NCI-H2081 treated with DMSO at 0.1 percent for 48 hours (cell line): ENCODE results near the gene CRYBG1.

Experiments used
- DNase-seq: peaks from one replicate; lab custom pipeline; 2025; lab: John Stamatoyannopoulos, UW

CRYBG1 gene

DNA sequence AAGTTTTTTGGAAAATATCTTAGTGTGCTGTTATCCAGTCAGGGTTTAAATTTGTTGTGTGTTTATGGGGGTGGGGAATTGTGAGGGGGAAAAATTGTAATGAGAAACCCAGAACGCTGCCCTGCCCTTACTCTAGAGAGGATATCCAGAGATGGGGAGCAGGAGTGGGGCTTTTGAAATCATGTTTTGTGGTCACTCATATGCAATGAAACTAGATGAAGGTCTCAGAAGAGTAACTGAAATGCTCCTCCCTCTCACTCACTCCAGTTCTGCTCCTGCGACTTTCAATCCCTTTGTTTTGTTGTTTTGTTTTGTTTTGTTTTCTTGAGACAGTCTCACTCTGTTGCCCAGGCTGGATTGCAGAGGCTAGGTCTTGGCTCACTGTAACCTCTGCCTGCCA lies 100.0 kb downstream of the CRYBG1 start:
- DNase-seq, result no peak

DNA sequence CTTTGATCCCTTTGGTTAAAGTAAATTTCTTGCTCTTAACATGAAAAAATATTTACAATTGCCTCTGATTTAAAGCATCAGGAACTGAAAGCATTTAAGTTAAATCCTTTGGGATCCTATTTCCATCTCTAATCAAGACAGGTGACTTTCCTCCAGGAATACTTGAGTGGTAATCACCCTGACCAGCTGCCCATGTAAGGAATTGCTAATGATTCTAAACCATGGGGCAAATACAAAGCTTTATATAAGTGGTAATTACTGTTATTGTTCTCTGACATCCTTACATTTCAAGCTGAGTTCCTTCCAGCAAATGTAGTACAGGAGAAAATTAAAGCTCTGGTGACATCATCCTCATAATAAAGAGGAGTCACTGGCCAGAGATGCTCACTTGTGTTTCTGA lies 100.6 kb downstream of the CRYBG1 start:
- DNase-seq, result no peak

DNA sequence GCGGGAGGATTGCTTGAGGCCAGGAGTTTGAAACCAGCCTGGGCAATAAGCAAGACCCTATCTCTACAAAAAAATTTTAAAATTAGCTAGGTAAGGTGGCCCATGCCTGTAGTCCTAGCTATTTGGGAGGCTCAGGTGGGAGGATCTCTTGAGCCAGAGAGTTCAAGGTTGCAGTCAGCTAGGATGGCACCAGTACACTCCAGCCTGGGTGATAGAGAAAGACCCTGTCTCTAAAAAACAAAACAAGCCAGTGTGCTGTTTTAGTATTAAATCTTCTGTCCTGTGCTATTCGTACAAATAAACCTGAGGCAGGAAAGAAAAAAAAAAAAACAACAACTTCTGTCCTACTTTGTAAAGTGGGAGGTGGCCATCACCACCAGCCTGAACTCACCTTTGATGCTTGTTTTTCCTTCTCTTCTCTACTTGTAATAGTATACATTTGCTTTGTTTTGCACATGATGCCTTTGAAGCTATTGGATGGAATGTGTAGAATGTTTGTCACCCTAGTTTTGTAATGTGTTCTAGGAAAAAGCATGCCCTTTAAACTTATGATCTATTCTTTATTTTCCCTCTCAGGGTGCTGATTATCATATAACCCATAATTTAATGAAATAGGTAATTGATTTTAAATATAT lies 102.5 kb downstream of the CRYBG1 start:
- no peak for DNase-seq

DNA sequence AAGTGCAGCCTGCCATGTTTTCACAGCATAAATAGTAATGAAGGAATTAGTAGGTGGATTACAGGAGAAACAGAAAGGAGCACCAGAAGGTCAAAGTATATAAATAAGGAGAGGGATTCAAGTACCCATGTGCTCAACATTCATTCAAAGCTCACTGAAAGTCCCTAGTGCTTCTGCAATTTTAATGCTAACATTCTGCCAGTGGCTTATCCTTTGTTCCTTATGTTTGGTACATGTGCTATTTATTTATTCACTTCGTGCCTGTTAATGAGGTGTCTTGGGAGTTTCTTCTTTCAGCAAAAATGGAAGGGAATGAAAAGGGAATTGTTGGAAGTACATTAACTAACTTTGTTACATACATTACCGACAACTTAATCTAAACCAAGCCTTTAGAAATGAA lies 105.7 kb downstream of the CRYBG1 start:
- DNase-seq, result no peak

DNA sequence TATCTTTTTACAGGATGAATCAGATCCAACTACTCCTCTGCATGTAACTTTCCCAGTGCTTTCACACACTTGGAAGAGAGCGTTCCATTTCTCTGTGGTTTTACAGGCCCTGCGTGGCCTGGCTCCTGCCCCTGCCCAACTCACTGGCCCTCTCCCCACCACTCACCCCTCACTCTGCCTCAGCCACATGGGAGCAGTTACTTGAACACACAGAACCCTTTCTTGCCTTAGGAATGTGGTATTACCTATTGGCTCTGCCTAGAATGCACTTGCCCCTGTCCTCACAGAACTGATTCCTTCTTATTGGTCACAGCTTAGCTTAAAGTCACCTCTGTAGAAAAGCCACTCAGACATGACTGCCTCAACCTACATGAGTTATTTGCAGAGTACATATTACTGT lies 108.4 kb downstream of the CRYBG1 start:
- DNase-seq, result no peak

DNA sequence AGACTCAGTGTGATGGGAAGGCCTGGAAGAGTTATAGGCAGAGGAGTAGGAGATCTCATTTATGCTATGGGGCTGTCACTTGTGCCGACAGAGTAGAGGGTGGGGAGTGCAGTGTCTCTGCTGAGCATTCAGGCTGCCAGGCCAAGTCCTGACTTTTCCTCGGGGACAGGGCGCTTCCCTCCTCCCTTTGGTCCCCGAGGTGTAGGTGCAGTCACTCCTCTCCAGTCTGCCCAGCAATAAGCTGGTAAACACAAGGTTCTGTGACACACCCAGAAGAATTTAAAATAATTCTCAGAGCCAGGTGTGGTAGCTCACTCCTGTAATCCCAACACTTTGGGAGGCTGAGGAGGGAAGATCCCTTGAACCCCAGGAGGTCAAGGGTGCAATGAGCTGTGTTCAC lies 109.4 kb downstream of the CRYBG1 start:
- DNase-seq, result no peak

DNA sequence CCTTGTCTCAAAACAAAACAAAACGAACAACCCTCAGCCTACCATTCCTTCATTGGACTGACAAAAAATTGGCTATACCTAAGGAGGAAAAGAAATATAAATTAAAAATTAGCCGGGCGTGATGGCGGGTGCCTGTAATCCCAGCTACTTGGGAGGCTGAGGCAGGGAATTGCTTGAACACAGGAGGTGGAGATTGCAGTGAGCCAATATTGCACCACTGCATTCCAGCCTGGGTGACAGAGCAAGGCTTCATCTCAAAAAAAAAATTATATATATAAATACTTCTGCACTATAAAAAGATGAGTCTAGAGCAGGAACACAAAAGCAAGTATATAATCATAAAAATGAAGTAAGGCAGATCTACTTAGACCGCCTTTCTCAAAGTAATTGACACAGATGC lies 109.8 kb downstream of the CRYBG1 start:
- no peak for DNase-seq

DNA sequence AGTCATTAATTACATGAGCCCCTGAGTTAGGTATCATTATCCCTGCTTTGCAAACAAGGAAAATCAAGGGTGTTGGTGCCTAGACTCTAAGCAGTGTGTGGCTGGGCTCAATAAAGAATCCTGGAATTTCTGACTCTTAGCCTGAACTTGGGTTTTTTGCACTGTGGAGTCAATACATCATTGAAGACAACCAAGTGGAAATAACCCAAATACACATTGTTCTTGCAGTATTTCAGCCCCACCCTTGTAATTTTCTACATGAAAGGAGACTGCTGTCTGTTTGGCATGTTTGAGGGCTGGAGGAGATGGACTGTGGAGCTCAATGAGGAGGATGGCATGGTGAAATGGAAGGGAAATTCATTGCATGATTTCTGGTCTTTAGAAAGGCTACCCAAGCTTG lies 110.3 kb downstream of the CRYBG1 start:
- DNase-seq, result no peak

DNA sequence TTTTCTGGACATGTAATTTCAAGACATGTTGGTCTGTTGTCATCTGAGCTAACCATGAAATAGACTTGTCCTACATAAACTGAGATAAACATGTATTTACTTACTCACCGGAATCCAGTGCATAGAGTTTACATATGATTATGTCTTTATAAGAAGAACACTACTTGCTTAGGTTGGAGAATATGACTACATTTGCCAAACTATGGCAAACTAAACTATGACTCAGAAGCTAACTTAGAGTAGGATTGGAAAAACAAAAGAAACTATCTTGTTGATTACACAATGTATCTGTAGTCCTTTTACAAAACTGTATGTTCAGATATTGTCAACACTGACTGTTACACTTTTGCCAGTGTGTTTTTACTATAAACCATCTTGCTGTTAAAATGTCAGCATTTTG lies 113.3 kb downstream of the CRYBG1 start:
- no peak for DNase-seq

DNA sequence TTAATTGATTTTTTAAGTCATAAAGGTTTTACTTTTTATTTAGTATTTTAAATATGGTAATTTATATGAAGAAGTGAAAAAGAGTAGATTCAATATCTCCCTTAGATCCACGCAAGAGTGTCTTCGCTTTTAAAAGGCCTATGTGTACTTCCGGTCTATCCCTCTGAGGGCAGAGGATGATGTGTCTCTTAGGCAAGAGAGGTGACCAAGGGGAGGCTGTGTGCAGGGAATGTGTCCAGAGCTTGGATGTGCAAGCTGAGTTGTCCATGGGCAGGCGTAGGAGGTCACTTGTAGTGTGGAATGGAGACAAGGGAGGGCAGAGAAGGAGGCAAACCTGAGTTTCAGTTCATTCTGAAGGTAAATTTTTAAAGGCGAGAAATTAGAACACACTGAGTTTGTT lies 113.9 kb downstream of the CRYBG1 start:
- DNase-seq, result no peak

DNA sequence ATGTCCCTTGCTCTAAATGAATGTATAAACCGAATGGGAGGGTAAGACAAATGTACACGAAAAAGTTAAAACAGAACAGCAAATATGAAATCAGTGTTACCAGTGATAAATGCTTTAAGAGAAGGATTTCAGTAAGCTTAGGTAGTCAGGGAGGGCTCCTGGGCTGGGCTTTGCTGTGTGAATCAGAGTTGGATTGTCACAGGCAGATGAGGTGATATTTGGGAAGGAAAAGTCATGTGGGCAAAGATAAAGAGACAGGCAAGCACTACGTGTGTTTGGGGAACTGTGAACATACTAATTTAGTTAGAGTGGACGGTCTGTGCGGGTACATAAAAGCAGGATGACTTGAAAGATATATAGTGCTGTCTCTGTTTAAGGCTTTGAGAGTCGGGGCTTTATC lies 114.8 kb downstream of the CRYBG1 start:
- DNase-seq, result no peak

DNA sequence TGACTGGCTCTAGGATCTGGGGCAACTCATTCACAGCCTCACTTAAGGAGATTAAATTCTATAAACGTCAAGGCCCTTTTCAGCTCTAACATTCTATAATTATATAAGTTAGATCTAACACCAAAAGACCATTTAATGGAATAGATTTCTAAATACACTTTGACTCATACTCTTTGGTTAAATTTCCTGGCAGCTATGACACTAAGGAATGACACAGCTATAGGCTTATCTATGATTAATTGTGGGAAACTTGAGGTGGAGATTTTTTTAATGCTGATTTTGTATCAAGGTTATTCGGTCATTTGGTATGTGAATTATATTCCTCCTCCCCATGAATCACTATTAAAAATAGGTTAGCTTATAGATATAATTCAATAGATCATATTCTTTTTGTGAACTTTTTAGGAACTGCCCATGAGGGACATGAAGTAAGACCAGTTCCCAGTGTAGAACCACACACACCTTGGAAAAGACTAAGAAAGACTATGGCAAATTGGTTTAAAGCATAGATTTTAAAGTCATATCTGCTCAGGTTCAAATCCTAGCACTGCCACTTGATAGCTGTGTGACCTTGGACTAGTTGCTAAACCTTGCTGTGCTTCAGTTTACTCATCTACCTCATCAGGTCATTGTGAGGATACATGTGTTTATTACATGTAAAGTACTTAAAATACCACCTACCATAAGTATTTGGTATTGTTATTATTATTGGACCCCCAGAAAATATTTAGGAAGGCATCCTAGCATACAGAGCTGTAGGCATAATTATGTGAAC lies 116.0 kb downstream of the CRYBG1 start:
- DNase-seq, result no peak

DNA sequence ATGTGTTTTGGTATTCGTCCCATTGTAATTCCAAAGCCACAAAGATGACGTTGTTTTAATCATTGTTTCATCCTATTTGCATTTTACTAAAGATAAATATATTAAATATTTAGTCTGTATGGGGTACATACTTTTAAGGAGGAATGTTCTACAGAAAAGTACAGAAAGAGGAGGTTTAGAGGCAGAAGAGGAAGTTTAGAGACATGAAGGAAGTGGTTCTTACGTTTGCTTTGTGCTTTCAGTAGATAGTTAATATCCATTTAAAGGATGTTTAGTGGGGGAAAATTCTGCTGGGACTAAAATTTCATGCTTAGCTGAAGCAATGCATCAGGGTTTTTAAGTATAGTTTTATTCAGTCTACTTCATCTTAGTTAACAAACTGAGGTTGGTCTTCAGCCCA lies 116.6 kb downstream of the CRYBG1 start:
- DNase-seq, result no peak

DNA sequence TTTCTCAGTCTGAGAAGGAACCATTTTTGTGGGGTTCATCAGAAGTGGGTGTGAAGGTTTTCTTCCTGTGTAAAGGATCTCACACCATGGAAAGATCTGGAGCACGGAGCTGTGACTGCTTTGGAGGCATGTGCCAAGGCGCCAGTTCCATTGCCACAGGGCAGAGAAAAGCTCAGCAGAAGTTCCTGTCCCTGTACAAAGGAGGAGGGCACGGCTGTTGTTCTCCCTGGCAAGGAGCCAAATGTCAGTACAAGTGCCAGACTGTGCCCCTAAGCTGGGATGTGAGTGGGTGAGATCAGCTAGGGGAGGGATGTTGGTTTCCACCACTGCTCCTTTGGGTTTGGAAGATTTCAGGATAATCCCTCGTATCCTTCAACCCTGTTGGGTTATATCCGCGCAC lies 117.3 kb downstream of the CRYBG1 start:
- no peak for DNase-seq

DNA sequence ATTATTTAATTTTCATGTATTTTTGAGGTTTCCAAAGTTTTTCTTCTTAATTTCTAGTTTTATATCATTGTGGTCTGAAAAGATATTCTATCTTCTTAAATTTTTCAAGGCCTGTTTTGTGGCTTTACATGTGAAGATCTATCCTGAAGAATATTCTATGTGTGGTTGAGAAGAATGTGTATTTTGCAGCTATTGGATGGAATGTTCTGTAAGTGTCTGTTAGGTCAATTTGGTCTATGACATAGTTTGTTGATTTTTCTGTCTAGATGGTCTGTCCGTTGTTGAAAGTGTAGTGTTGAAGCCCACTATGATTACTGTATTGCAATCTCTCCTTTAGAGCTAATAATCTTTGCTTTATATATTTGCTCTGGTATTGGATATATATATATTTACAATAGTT lies 125.7 kb downstream of the CRYBG1 start:
- no peak for DNase-seq

DNA sequence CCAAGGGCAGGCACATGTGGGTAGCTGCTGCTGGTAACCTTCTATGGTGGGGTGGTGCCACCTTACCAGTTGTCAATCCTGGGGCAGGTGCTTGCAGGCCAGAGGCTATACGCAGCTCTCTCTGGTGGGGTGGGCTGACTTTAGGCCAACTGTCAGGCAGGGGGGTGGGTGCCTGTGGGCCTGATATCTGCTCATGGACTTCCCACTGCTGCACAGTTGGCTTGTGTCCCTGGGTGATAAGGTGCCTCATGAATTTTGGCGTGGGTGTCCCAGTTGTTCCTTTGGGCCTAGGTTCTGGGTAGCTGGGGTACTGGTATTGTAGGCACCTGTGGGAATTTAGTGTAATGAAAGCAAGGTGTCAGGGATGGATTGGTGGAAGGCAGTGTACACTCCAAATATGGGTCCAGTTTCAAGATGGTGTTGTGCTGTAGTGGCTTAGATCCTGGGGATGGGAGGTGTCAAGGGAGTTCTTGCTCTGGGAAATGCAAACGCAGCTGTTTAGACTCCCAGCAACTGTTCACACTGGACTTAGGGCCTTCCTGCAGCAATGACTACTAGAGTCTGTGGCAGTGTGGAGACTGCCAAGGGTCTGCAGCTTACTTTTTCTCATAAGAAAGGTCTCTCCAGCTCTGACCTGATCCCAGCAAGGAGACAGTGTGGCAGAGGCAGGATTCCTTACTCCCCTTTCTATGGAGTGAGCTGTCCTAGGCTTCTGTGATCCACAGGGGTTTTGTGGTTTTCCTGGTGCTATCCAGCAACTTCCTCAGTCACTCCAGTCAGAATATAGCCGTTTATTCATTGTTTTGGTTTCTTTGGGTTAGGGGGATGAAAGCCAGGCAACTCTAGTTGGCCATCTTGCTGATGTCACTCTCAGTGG lies 128.2 kb downstream of the CRYBG1 start:
- DNase-seq, result no peak

DNA sequence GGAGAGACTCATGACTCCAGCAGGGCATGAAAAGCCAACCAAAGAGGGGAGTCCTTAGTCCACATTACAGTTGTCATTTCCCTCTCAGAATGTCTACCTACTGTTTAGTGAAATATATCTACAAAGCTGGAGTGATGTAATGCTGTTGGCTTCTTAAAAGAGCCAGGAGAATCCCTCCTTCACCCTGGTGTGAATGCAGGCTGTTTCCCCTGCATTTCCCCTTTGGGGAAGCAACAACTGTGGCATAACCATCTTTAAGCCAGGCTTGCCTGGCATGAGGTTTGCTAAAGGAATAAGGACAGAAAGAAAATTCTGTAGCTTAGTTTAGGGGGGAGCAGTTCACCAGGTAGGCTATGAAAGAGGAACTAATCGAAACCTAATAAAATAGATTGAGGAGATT lies 129.5 kb downstream of the CRYBG1 start:
- DNase-seq, result no peak

DNA sequence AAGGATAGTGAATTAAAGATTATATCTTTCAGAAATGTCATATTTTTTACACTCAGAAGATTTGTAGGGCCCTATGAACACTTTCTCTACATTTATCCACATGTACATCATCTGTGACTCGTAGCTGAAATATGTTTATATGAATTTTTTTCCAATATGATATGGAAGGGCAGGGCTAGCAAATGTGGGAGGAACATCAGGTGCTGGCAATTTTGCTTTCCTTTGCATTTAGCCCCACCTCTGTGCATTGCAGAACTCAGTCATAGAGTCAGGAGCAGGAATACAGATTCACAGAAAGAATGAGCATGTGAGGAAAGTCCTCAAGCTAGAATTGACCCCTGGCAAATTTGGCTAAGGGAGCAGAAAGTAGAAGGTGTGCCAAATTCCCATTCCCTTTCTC lies 129.9 kb downstream of the CRYBG1 start:
- DNase-seq, result no peak

DNA sequence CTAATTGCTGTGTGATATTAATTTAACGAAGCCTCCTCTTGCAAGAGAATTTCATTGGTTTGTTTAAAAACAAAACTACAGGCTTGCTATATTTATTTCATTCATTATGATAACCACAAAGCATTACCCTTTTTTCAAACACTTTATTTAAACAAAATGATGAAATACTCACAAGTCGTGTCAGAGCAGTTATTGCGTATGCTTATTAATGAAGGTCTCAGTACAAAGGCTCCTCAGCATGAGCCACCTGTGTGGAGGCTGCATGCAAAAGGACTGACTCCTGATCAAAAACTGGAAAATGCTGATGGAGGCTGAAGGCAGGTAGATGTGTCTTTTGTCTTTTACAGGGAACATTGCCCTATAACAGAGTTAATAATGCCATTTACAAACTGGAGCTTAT lies 130.5 kb downstream of the CRYBG1 start:
- no peak for DNase-seq

DNA sequence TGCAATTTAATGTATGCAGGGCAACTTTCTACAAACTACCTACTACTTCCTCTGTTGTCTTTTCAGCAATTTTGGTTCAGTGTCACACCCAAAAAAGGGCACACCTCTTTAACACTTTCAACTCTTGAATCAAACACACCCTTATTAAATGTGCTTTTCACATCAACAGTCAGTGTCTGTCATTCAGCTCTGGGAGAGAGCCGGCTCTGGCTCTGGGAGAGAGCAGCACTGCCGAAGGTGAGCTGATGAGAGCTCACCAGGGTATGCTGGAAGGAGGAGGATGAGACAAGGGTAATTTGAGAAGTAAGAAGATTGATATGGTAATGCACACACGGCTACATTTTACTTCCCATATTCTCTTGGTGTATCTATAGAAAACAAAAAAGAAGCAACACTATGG lies 134.5 kb downstream of the CRYBG1 start:
- DNase-seq, result no peak

DNA sequence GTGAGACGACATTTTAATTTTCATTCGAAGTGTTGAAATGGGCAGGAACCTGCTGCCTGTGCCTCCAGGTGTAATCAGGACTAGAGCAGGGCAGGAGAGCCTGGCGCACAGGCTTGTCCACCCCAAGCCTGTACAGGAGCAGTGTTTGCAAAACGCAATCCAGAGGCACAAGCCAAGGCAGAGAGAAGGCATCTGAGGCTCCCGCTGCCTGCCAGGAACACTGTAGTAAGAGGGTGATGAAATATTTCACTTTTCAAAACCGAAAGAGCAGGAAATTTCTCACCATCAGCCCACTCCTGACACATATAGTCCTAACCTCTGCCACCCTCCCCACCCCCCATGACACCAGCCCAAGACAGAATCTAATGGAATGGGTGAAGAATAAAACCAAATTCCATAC lies 136.3 kb downstream of the CRYBG1 start:
- no peak for DNase-seq

DNA sequence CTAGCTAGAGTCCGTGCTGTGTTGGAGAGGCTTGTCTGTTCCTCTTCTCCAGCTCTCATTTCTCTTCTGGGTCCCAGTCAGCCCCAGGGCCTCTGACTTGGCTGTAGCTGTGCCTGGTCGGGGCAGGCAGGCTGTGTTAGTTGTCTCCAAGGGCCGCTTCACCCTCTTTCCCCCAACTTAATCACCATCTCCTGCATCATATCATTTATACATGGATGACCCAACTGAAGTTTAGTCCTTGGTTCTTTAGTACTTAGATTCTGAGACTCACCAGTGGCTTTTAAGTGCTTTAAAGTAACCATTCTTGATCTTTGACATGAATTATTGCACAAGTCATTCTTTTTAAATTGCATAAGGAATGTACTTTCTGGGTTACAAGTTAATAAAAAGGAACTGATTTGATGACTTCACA lies 141.4 kb downstream of the CRYBG1 start:
- no peak for DNase-seq

DNA sequence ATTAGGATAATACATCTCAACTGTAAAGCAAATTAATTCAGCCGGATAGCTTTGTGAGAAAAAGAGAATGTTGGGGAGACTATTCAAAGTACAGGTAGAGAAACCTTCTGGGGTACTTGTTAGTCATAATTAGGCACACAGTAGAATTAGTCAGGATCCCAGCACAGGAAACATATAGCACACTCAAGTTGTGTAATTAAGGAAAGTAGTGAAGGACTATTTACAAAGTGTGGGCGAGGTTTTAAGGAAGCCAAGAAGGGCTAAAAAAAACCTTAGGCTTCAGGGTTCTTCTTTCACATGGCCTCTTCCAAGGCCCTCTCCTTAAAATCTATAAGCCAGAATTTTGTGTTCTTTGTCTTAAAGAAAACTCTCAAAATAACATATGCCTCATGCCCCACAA lies 142.0 kb downstream of the CRYBG1 start:
- no peak for DNase-seq
